ENCODE data around the gene CD79B. TPM values are rescaled to one million over a fixed set of nuclear protein-coding genes. Genes with fewer than 3 reads are reported as not detected.

CD79B gene
- total and polyA plus RNA-seq, 5 donors: 1.1 to 2.7 (median 2.4) TPM

- H3K27ac ChIP-seq (ENCODE audit: low read length): no peak overlapping the region
- 84% methylated on average over 11 of the region's 11 CpGs for WGBS
- no peak for ATAC-seq
- intact Hi-C loops (cut with DNase I): no loop called here
- H3K4me3 ChIP-seq (ENCODE audit: low read length): no peak overlapping the region
- DNase-seq: peak in 1 of 3 donors; percentile 14
- H3K27me3 ChIP-seq (ENCODE audit: control insufficient read depth, insufficient read depth): no peaks in the 10 kb centered on the region
- no peaks in the 10 kb centered on the region for H3K9me3 ChIP-seq (ENCODE audit: control insufficient read depth, low read length)
- peaks cover 14% of the 10 kb centered on the region for H3K4me1 ChIP-seq (ENCODE audit: control insufficient read depth, insufficient read depth, low read length)
Measured at GRCh38 chr17:63966646-63967264, 34.6 kb upstream of the CD79B start.

- Histone ChIP-seq H3K4me1 (ENCODE audit: control insufficient read depth, insufficient read depth, low read length) (peaks cover 16% of the 10 kb centered on the region), H3K27me3 (ENCODE audit: control insufficient read depth, insufficient read depth) (no peaks in the 10 kb centered on the region), H3K27ac (ENCODE audit: low read length) (peak overlapping the region; percentile 79), H3K9me3 (ENCODE audit: control insufficient read depth, low read length) (no peaks in the 10 kb centered on the region), H3K4me3 (ENCODE audit: low read length) (no peak overlapping the region)
- WGBS: 60% methylated on average over 4 of the region's 4 CpGs
- peak; percentile 53 to 81 (median 77) for DNase-seq
- intact Hi-C loops (cut with DNase I): no loop called here
- peak; percentile 48 to 53 for ATAC-seq
Measured at GRCh38 chr17:63963123-63963522, 31.0 kb upstream of the CD79B start.

- DNase-seq (no peak), ATAC-seq (no peak)
- peaks cover 16% of the 10 kb centered on the region for H3K4me1 ChIP-seq (ENCODE audit: control insufficient read depth, insufficient read depth, low read length)
- WGBS: 56% methylated on average over 10 of the region's 10 CpGs
- no peaks in the 10 kb centered on the region for H3K9me3 ChIP-seq (ENCODE audit: control insufficient read depth, low read length)
- no peak overlapping the region for H3K4me3 ChIP-seq (ENCODE audit: low read length)
- H3K27ac ChIP-seq (ENCODE audit: low read length): peak overlapping the region; percentile 79
- no peaks in the 10 kb centered on the region for H3K27me3 ChIP-seq (ENCODE audit: control insufficient read depth, insufficient read depth)
- intact Hi-C loops (cut with DNase I): no loop called here
Measured at GRCh38 chr17:63962298-63962744, 30.2 kb upstream of the CD79B start.

- 17% methylated on average over 37 of the region's 37 CpGs for WGBS
- ATAC-seq (peak; percentile 78 to 92), DNase-seq (peak; percentile 89 to 93 (median 90))
- Histone ChIP-seq H3K4me3 (ENCODE audit: low read length) (peak overlapping the region; percentile 12), H3K27ac (ENCODE audit: low read length) (peak overlapping the region; percentile 79), H3K4me1 (ENCODE audit: control insufficient read depth, insufficient read depth, low read length) (peaks cover 16% of the 10 kb centered on the region), H3K9me3 (ENCODE audit: control insufficient read depth, low read length) (no peaks in the 10 kb centered on the region), H3K27me3 (ENCODE audit: control insufficient read depth, insufficient read depth) (no peaks in the 10 kb centered on the region)
- intact Hi-C loops (cut with DNase I): no loop called here
Measured at GRCh38 chr17:63961355-63962212, 29.5 kb upstream of the CD79B start.

GRCh38 chr17:63960430-63960829 lies 28.3 kb upstream of the CD79B start:
- peak in 1 of 2 donors; percentile 26 for ATAC-seq
- H3K27ac ChIP-seq (ENCODE audit: low read length): no peak overlapping the region
- peaks cover 16% of the 10 kb centered on the region for H3K4me1 ChIP-seq (ENCODE audit: control insufficient read depth, insufficient read depth, low read length)
- 53% methylated on average over 7 of the region's 7 CpGs for WGBS
- no peak overlapping the region for H3K4me3 ChIP-seq (ENCODE audit: low read length)
- H3K9me3 ChIP-seq (ENCODE audit: control insufficient read depth, low read length): no peaks in the 10 kb centered on the region
- DNase-seq: no peak
- intact Hi-C loops (cut with DNase I): no loop called here
- no peaks in the 10 kb centered on the region for H3K27me3 ChIP-seq (ENCODE audit: control insufficient read depth, insufficient read depth)

DNA sequence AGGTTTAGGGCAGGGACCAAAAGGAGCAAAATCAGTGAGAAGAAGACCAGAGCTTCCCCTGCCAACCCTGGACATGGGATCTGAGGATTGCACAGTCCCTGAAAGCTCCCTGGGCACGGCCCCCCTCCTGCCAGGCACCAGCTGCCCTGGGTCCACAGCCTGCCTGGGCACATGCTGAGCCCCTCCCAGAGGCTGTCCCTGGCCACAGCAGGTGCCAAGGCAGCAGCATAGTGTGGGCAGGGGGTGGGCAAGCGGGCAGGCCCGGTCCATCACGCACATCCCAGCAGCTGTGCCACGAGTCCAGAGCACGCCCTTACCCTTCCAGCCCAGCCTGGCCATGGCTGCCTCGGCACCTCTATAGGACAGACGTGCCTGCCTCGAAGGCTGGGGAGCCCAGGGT lies 27.9 kb upstream of the CD79B start:
- Histone ChIP-seq H3K27me3 (ENCODE audit: control insufficient read depth, insufficient read depth) (no peaks in the 10 kb centered on the region), H3K4me1 (ENCODE audit: control insufficient read depth, insufficient read depth, low read length) (peaks cover 16% of the 10 kb centered on the region), H3K9me3 (ENCODE audit: control insufficient read depth, low read length) (no peaks in the 10 kb centered on the region), H3K27ac (ENCODE audit: low read length) (no peak overlapping the region), H3K4me3 (ENCODE audit: low read length) (no peak overlapping the region)
- ATAC-seq (no peak), DNase-seq (no peak)
- intact Hi-C loops (cut with DNase I): no loop called here
- 83% methylated on average over 9 of the region's 9 CpGs for WGBS

DNA sequence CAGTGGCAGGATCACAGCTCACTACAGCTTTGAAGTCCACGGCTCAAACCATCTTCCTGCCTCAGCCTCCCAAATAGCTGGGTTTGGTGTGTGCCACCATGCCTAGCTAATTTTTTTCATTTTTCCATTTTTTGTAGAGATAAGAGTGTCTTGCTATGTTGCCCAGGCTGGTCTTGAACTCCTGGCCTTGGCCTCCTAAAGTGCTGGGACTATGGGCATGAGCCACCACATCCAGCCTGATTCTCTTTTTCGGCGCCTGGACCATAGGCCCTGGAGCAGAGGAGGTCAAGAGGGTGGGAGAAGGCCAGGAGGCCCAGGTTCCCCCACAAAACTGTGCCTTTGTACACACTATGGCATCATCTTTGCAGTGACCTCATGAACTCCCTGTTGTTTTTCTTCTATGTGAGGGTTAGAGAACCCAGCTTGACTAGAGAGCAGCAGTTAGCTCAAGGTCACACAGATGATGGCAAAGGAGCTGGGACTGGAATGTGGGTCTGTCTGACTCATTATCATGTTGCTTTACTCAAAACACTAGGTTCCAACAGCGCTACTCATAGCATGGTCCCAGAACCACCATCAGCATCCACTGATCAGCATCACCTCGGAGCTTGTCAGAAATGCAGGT lies 24.3 kb upstream of the CD79B start:
- intact Hi-C loops (cut with DNase I): no loop called here
- DNase-seq (no peak), ATAC-seq (no peak)
- H3K4me3 ChIP-seq (ENCODE audit: low read length): no peak overlapping the region
- no peaks in the 10 kb centered on the region for H3K27me3 ChIP-seq (ENCODE audit: control insufficient read depth, insufficient read depth)
- 96% methylated on average over 5 of the region's 5 CpGs for WGBS
- no peak overlapping the region for H3K27ac ChIP-seq (ENCODE audit: low read length)
- peaks cover 2% of the 10 kb centered on the region for H3K4me1 ChIP-seq (ENCODE audit: control insufficient read depth, insufficient read depth, low read length)
- no peaks in the 10 kb centered on the region for H3K9me3 ChIP-seq (ENCODE audit: control insufficient read depth, low read length)

DNA sequence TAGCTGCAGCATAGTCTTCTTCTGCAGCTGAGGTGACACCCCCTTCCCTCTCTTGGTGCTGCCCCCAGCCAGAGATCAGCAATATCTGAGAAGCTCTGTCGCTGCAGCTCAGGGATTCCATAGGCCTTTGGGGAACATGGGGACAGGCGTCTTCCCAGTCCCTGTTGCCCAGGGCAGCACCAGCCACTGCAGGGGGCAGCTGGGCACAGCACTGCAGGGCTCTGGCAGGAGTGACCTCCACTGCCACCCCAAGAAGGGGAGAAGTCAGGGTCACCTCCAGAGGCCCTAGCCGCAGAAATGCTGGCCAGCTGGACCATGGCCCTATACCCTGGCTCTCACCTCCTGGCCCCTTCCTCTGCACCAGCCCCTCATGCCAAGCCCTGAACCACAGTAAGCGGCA lies 23.7 kb upstream of the CD79B start:
- no peaks in the 10 kb centered on the region for H3K27me3 ChIP-seq (ENCODE audit: control insufficient read depth, insufficient read depth)
- no peak overlapping the region for H3K27ac ChIP-seq (ENCODE audit: low read length)
- DNase-seq (no peak), ATAC-seq (no peak)
- H3K9me3 ChIP-seq (ENCODE audit: control insufficient read depth, low read length): no peaks in the 10 kb centered on the region
- H3K4me3 ChIP-seq (ENCODE audit: low read length): no peak overlapping the region
- WGBS: 89% methylated on average over 4 of the region's 4 CpGs
- H3K4me1 ChIP-seq (ENCODE audit: control insufficient read depth, insufficient read depth, low read length): no peaks in the 10 kb centered on the region
- intact Hi-C loops (cut with DNase I): no loop called here

DNA sequence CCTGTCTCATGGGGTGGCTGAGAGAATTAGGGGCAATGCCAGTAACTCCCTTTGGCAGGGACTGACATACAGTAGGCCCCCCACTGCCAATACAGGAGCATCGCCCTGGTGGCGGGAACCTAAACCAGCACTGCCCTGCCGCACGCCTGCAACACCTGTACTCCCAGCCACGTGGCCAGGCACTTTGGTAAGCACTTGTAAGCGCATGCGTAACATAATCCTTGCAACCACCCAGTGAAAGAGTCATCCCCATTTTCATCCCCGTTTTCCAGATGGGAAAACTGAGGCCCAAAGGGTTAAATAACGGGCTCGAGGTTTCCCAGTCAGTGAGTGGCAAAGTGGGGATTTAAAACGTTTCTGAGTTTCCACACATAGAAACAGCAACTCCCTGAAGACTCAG lies 23.1 kb upstream of the CD79B start:
- H3K4me1 ChIP-seq (ENCODE audit: control insufficient read depth, insufficient read depth, low read length): no peaks in the 10 kb centered on the region

DNA sequence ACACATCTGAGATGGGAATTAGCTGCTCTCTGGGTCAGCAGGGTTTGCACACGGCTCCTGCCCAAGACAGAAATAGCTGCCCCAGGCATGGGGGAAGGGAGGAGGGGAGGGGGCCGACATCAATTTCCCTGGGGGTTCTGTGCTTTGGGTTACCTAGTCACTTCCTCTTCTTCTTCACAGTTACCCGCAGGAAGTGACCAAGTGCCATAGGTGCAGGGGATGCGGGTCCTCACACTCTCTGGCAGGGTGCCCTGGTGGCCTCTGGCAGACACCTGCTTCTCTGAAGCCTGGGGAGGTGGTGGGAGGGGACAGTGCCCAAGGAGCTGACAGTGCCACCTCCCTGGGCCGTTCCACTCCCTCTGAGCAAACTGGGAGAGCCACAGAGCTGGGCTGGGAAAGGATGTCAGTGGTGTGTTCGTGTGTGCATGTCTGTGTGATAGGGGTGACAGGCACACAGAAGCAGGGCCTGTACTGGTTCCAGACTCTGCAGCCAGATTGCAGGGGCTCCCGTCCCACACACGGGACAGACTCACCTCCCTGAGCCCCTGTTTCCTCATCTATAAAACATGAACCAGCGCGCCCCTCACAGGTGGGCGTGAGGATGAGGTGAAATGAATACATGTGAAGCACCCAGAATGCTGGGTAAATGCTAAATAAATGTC lies 22.4 kb upstream of the CD79B start:
- no peak overlapping the region for H3K27ac ChIP-seq (ENCODE audit: low read length)
- H3K4me3 ChIP-seq (ENCODE audit: low read length): no peak overlapping the region
- ATAC-seq (peak in 1 of 2 donors; percentile 14), DNase-seq (peak in 1 of 3 donors; percentile 69)
- 51% methylated on average over 11 of the region's 11 CpGs for WGBS
- H3K27me3 ChIP-seq (ENCODE audit: control insufficient read depth, insufficient read depth): no peaks in the 10 kb centered on the region
- no peaks in the 10 kb centered on the region for H3K4me1 ChIP-seq (ENCODE audit: control insufficient read depth, insufficient read depth, low read length)
- no peaks in the 10 kb centered on the region for H3K9me3 ChIP-seq (ENCODE audit: control insufficient read depth, low read length)
- intact Hi-C loops (cut with DNase I): no loop called here

More for the DNA sequence above, 23.1 kb upstream of the CD79B start:
- H3K4me3 ChIP-seq (ENCODE audit: low read length): no peak overlapping the region
- DNase-seq (no peak), ATAC-seq (no peak)
- no peaks in the 10 kb centered on the region for H3K9me3 ChIP-seq (ENCODE audit: control insufficient read depth, low read length)
- intact Hi-C loops (cut with DNase I): no loop called here
- H3K27me3 ChIP-seq (ENCODE audit: control insufficient read depth, insufficient read depth): no peaks in the 10 kb centered on the region
- 84% methylated on average over 11 of the region's 11 CpGs for WGBS
- H3K27ac ChIP-seq (ENCODE audit: low read length): no peak overlapping the region
